T-helper 1 cell treated with Interleukin-12 subunit alpha and Interleukin-12 subunit beta and Interleukin-4 antibody, amounts not matched to agents 30 μg/mL and 1 μg/mL, for 36 hours (primary cell): ENCODE data around the gene CTDSPL.

ENCODE experiments used
- H3K27ac Mint-ChIP-seq: one replicate; pipeline ENCODE4 v1.8.0; 2021; ENCODE audit warnings: mild to moderate bottlenecking, mixed read lengths
- H3K27me3 Mint-ChIP-seq: one replicate; pipeline ENCODE4 v1.8.0; 2021; ENCODE audit warnings: low read depth, mixed read lengths
- H3K36me3 Mint-ChIP-seq: one replicate; pipeline ENCODE4 v1.8.0; 2021; ENCODE audit warnings: low read depth, mixed read lengths
- H3K4me1 Mint-ChIP-seq: one replicate; pipeline ENCODE4 v1.8.0; 2021; ENCODE audit warnings: low read depth, mixed read lengths
- H3K4me3 Mint-ChIP-seq: one replicate; pipeline ENCODE4 v1.8.0; 2021; ENCODE audit warnings: mild to moderate bottlenecking, moderate library complexity, mixed read lengths
- H3K9me3 Mint-ChIP-seq: one replicate; pipeline ENCODE4 v1.8.0; 2021; ENCODE audit warnings: mixed read lengths

The CTDSPL gene

GRCh38 chr3:38008191-38008701 lies 146.6 kb downstream of the CTDSPL start:
- H3K27ac Mint-ChIP-seq = no peak overlapping the region
- no peak overlapping the region for H3K4me3 Mint-ChIP-seq
- no peaks in the 10 kb centered on the region for H3K27me3 Mint-ChIP-seq
- peaks cover 4% of the 10 kb centered on the region for H3K36me3 Mint-ChIP-seq
- H3K4me1 Mint-ChIP-seq = peaks cover 7% of the 10 kb centered on the region
- no peaks in the 10 kb centered on the region for H3K9me3 Mint-ChIP-seq

DNA sequence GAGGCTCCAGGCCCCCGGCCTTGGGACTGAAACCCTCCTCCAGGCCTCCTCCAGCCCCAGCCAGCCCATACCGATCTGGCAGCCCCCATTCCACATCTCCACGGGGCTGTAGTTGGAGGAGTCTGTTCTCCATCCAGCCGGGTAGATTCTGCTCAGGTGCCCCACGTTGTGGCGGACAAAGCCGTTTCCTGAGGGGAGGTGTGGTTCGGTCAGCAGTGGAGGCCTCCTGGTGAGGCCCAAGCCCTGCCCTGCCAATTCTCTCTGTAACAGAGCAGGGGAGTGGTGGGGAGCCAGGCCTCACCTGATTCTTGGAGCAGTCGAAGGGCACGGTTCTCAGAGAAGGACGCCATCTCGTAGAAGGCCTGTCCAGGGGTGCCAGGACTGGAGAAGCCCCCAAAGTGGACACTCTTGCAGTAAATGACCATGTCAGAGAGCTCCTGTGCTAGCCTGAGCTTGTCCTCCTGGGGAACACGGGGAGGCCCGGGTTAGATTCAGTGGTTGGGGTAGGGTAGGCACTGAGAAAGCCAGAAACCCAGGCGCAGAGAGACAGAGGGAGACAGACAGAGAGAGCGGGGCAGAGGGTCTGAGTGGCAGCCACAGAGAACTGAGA lies 147.4 kb downstream of the CTDSPL start:
- Mint-ChIP-seq H3K36me3 (peaks cover 4% of the 10 kb centered on the region), H3K27ac (peak overlapping the region; percentile 41), H3K9me3 (no peaks in the 10 kb centered on the region), H3K27me3 (no peaks in the 10 kb centered on the region), H3K4me1 (peaks cover 5% of the 10 kb centered on the region), H3K4me3 (no peak overlapping the region)

DNA sequence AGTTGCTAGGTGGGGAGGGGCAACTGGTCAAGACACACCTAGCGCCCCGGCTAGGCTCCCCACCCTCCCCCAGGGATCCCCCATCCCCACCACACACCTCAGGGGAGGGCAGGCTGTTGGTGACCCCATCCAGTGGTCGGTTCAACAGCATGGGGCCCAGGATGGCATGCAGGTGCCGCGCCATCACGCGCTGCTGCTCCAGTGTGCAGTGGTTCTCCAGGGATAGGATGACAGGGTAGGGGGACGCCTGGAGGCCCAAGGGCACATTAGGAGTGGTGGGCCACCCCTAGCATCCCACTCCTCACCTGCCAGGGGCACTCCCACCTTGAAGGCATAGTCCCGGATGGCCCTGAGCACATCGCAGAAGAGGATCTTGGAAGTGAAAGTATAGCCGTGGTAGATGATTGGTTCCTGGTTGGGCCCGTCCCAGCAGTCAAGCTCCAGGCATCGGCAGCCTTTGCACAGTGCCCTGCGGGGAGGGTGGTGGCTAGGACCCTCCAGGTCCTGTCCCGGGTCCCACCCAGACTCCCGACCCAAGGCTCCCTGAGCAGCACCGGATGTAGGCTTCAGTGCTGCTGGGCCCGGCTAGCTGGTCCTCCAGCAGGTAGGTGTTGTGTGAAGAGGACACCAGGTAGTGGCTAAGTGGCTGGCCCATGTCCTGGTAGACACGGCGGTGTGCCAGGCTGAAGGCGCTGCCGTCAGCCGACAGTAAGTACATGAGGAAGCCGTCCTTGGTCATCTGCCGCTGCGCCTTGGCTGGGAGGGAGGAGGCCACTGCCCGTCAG lies 148.3 kb downstream of the CTDSPL start:
- Mint-ChIP-seq H3K27me3 (no peaks in the 10 kb centered on the region), H3K4me3 (no peak overlapping the region), H3K4me1 (no peaks in the 10 kb centered on the region), H3K27ac (no peak overlapping the region), H3K36me3 (peaks cover 12% of the 10 kb centered on the region), H3K9me3 (no peaks in the 10 kb centered on the region)

- Mint-ChIP-seq H3K9me3 (no peaks in the 10 kb centered on the region), H3K36me3 (peaks cover 14% of the 10 kb centered on the region), H3K4me3 (no peak overlapping the region), H3K27ac (no peak overlapping the region), H3K27me3 (no peaks in the 10 kb centered on the region), H3K4me1 (no peaks in the 10 kb centered on the region)
Measured at GRCh38 chr3:38011111-38011510, 149.4 kb downstream of the CTDSPL start.

GRCh38 chr3:38015485-38015884 lies 153.8 kb downstream of the CTDSPL start:
- H3K4me1 Mint-ChIP-seq = peaks cover 3% of the 10 kb centered on the region
- H3K36me3 Mint-ChIP-seq = peaks cover 33% of the 10 kb centered on the region
- no peak overlapping the region for H3K4me3 Mint-ChIP-seq
- no peaks in the 10 kb centered on the region for H3K27me3 Mint-ChIP-seq
- no peak overlapping the region for H3K27ac Mint-ChIP-seq
- no peaks in the 10 kb centered on the region for H3K9me3 Mint-ChIP-seq

GRCh38 chr3:38015984-38016383 lies 154.3 kb downstream of the CTDSPL start:
- Mint-ChIP-seq H3K4me3 (no peak overlapping the region), H3K4me1 (peaks cover 4% of the 10 kb centered on the region), H3K36me3 (peaks cover 33% of the 10 kb centered on the region), H3K27ac (no peak overlapping the region), H3K27me3 (no peaks in the 10 kb centered on the region), H3K9me3 (no peaks in the 10 kb centered on the region)

DNA sequence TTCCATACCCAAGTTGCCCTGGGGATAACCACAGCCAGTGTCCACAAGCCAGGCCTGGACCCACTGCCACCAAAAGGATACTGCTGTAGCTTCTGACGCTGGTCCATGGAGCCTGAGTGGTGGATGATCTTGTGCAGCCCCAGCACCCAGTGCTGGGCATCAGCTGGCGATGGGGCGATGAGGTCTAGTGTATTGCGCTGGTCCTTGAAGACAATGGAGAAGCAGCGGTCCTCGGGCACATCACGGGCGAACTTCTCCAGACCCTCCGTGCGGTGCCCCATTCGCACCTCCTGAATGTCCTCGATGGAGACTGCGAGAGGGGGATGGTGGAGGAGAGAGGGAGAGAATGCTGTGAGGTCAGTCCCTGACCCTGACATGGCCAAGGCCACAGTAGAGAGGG lies 154.7 kb downstream of the CTDSPL start:
- Mint-ChIP-seq H3K27me3 (no peaks in the 10 kb centered on the region), H3K27ac (no peak overlapping the region), H3K4me3 (no peak overlapping the region), H3K36me3 (peaks cover 33% of the 10 kb centered on the region), H3K9me3 (no peaks in the 10 kb centered on the region), H3K4me1 (peaks cover 4% of the 10 kb centered on the region)

GRCh38 chr3:38016847-38017444 lies 155.3 kb downstream of the CTDSPL start:
- peaks cover 33% of the 10 kb centered on the region for H3K36me3 Mint-ChIP-seq
- H3K9me3 Mint-ChIP-seq = no peaks in the 10 kb centered on the region
- no peak overlapping the region for H3K4me3 Mint-ChIP-seq
- no peak overlapping the region for H3K27ac Mint-ChIP-seq
- peaks cover 5% of the 10 kb centered on the region for H3K4me1 Mint-ChIP-seq
- no peaks in the 10 kb centered on the region for H3K27me3 Mint-ChIP-seq

- H3K27ac Mint-ChIP-seq = no peak overlapping the region
- peaks cover 33% of the 10 kb centered on the region for H3K36me3 Mint-ChIP-seq
- peaks cover 6% of the 10 kb centered on the region for H3K4me1 Mint-ChIP-seq
- H3K4me3 Mint-ChIP-seq = no peak overlapping the region
- no peaks in the 10 kb centered on the region for H3K27me3 Mint-ChIP-seq
- no peaks in the 10 kb centered on the region for H3K9me3 Mint-ChIP-seq
Measured at GRCh38 chr3:38017445-38018295, 156.0 kb downstream of the CTDSPL start.

- peaks cover 12% of the 10 kb centered on the region for H3K4me1 Mint-ChIP-seq
- no peak overlapping the region for H3K4me3 Mint-ChIP-seq
- no peak overlapping the region for H3K27ac Mint-ChIP-seq
- peaks cover 33% of the 10 kb centered on the region for H3K36me3 Mint-ChIP-seq
- H3K27me3 Mint-ChIP-seq = no peaks in the 10 kb centered on the region
- no peaks in the 10 kb centered on the region for H3K9me3 Mint-ChIP-seq
Measured at GRCh38 chr3:38018296-38019266, 156.9 kb downstream of the CTDSPL start.

- peaks cover 26% of the 10 kb centered on the region for H3K36me3 Mint-ChIP-seq
- no peak overlapping the region for H3K27ac Mint-ChIP-seq
- H3K9me3 Mint-ChIP-seq = no peaks in the 10 kb centered on the region
- H3K4me1 Mint-ChIP-seq = peaks cover 17% of the 10 kb centered on the region
- H3K4me3 Mint-ChIP-seq = no peak overlapping the region
- H3K27me3 Mint-ChIP-seq = no peaks in the 10 kb centered on the region
Measured at GRCh38 chr3:38019658-38020341, 158.1 kb downstream of the CTDSPL start.

GRCh38 chr3:38020342-38020726 lies 158.7 kb downstream of the CTDSPL start:
- H3K27ac Mint-ChIP-seq = no peak overlapping the region
- no peak overlapping the region for H3K4me3 Mint-ChIP-seq
- peaks cover 21% of the 10 kb centered on the region for H3K36me3 Mint-ChIP-seq
- H3K4me1 Mint-ChIP-seq = peaks cover 17% of the 10 kb centered on the region
- H3K9me3 Mint-ChIP-seq = no peaks in the 10 kb centered on the region
- H3K27me3 Mint-ChIP-seq = no peaks in the 10 kb centered on the region

DNA sequence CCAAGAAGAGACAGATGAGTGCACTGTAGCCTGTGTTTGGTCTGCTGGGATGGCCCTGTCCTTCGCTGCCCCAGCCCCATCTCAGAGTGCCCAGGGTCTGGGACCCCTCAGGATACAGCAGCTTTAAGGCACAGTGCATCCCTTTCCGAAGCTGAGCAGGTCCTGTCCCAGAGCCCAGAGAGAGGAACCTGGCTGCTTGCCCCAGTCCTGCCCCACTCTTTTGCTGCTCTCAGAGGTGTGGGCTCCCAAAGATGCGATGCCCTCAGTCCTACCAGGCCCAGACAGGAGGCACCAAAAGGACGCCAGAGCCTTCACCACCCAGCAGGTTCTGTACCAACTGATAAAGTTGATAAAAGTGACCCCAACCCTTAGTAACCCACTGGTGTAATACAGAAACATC lies 159.5 kb downstream of the CTDSPL start:
- H3K9me3 Mint-ChIP-seq = no peaks in the 10 kb centered on the region
- no peak overlapping the region for H3K4me3 Mint-ChIP-seq
- peaks cover 22% of the 10 kb centered on the region for H3K4me1 Mint-ChIP-seq
- H3K27ac Mint-ChIP-seq = no peak overlapping the region
- peaks cover 18% of the 10 kb centered on the region for H3K36me3 Mint-ChIP-seq
- H3K27me3 Mint-ChIP-seq = no peaks in the 10 kb centered on the region
